Head of caudate nucleus (tissue), 42 donors: ENCODE measurements around the gene KCNC2.
"Not testable (repeated sequence)": the region's sequence is repeated elsewhere in the genome, so short reads cannot be mapped to it uniquely, and the experiment has no call there.

ENCODE experiments used
- DNase-seq, 42 donors: peaks; one replicate each; pipeline versions ENCODE4 v3.0.0 to v3.0.0-alpha.2; 2020 to 2021; ENCODE audit warnings: mixed read lengths in 7 of 42
- intact Hi-C: fragments of 100-400 bp; cut with DNase I; formaldehyde crosslinking; loops from one replicate; pipeline ENCODE4 v1.15.0; 2022

Gene KCNC2

DNA sequence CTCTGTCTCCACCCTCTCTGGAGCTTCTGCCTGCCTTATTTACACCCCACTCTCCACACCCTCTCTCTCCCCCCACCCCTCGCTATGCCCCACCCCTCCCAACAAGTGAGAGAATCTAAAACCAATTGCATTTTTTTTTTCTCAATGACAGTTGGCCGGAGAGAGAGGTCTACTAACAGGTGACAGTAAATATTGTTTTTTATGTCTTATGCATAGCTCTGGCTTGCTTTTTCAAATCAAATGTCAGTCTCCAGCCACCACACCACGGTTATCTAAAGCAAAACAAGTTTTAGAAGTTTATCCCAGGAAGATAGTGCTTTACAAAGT lies at the start of gene KCNC2:
Gene KCNC2 (minus strand): TSS at position 28 of the 327 bp plus-strand sequence.
- intact Hi-C loops: no loop called here
- DNase-seq: no peak

DNA sequence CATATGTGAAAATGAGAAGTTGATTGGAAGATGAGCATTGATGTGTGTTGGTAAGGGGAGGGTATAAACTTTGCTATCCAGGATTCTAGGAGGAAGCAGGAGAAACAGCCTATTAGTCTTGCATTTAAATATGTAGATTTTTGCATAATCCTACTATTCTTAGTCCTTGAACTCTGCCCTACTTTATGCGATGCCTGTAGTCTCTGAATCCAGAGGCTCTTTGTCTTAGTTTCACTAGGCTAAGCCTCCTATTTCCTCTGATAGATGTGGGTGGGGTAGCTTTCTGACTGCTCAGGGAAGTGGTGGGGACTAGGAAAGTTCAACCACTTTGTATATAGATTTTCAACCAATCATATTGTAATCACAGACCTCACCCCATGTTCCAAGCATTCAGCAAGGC lies 49.5 kb upstream of the KCNC2 start:
- DNase-seq: no peak
- intact Hi-C loops: no loop called here

DNA sequence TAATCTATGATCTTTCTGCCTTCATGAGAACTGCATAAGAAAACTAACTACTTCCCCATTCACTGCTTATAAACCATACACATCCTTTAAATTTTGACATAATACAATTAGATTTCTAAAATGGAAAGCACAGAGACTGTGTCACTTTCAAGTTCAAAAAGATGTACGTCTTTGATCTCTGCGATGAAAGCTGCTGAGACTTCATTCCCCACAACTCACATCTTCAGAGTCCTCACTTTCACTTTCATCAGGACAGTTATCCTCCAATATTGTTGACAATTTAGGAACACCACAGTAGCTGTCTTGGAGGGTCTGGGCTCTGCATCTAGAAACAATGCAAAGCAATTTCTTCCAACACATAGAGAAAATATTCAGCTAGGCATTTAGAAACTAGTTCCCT lies 47.9 kb upstream of the KCNC2 start:
- intact Hi-C loops: no loop called here
- no peak for DNase-seq

DNA sequence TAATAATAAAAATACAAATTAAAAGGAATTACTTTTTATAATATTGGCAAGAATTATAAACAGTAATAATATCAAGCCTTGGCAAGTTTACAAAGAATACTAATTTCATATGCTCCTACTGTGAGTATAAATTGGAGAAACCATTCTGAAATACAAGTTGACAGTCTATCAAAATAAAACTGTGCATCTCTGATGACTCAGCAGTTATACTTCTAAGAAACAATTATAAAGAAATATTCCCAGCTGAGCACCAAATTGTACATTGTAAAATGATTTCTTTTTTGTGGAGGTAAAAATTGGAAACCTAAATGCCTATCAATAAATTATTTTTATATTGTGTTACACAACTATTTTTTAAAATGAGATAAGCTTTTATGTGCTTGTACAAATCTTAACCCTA lies 35.5 kb upstream of the KCNC2 start:
- intact Hi-C loops: no loop called here
- no peak for DNase-seq

DNA sequence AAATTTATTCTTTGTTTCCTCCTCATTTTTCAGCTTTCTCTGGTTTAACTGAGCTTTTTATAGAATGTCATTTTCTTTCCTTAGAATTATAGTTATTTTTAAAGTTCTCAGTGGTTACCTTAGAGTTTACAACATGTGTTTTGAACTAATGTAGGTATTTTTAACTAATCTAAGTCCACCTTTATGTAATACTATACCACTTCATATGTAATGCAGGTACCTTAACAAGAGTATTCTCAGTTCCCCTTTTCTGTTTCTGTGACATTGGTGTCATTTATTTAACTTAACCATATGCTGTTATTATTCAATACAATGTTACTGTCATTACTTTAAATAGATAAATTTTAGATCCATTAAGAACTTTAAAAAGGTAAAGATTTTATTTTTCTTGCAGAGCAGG lies 30.3 kb upstream of the KCNC2 start:
- intact Hi-C loops: no loop called here
- DNase-seq: no peak

- no peak for DNase-seq
- intact Hi-C loops: no loop called here
These were observed 26.6 kb upstream of the KCNC2 start for GRCh38 chr12:75236206-75236605.

DNA sequence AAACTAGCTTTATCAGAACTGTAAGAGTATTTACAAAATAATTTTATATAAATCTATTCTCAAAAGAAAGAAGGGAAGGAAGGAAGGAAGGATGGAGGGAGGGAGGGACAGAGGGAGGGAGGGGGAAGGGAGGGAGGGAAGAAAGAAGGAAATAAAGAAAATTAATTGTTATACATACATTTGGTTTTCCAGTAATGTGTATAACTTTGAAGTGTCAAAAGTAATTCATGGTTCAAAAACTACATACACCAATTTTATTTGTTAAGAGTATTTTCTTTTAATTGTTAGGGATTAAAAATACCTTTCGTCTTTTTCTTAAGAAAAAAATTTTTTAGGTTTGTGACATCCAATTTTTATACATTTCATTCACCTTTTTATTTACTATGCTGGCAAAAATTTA lies 17.5 kb upstream of the KCNC2 start:
- no peak for DNase-seq
- intact Hi-C loops: no loop called here

GRCh38 chr12:75212072-75212471 lies 2.4 kb upstream of the KCNC2 start:
- intact Hi-C loops: no loop called here
- no peak for DNase-seq

DNA sequence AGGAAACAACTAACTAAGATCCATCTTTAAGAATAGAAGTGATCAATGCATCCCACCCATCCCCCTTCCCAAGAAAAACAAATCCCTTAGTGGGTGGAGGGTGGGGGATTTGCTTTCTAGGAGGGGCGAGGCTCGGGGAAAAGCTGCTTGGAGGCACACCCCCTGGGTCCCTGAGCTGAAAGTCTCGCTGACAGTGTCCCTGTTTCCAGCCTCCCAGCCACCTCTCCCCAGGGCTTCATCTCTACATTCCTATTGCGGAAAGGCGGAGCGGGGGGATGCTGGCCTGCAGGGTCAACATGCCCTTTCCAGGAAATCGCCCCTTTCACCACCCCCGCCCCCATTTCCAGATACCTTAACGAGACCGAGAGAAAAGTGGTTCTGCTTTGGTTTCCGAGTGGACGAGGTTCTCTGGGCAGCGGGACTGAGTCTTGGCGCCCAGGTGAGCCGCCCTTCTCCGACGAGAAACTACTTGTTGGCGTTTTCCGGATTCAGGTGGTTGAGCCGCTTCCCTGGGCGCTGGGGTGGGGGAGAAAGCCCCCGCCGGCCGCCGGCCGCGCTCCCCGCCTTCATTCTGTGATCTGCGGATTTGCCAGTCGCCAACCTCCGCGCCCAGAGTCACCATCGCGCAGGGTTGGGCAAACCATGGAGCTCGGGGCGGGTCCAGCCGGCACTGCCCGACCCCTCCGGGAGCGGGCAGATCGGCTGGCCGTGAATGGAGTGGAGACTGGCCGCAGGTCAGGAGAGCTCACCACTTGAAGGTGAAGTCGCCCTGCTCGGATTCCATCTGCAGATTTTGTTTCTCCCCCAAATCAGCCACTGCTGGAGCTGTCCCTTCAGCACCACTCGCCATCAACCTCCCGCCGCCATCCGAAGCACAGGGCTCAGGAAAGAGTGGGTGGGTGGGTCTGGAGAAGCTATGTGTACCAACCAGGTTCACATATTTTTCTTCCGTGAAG lies 505 bp downstream of the KCNC2 start:
- DNase-seq: peak in 10 of 42 donors; percentile 5 to 45 (median 13)
- intact Hi-C loops: no loop called here

- intact Hi-C loops: no loop called here
- no peak for DNase-seq
These were observed 2.1 kb downstream of the KCNC2 start for GRCh38 chr12:75207338-75208083.

- intact Hi-C loops: no loop called here
- DNase-seq: no peak
These were observed 4.1 kb downstream of the KCNC2 start for GRCh38 chr12:75205558-75205957.

DNA sequence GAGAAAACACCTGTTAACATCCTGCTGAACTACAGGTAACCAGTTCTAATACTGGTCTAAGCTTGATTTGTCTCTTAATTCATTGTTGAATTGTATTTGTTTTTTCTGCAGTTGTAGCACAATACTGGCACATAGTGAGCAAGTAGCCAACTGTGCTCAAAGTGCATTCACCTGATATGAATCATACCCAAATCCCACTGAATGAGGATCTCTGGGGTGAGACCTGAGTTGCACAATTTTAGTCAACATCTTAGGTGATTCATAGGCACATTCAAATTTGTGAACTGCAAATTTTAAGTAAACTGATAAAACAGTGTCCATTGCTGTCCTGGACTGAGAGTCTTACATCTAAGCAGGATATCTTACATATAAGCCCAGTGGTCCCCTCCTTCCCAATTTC lies 12.8 kb downstream of the KCNC2 start:
- DNase-seq: no peak
- intact Hi-C loops: no loop called here

GRCh38 chr12:75196408-75196807 lies 13.2 kb downstream of the KCNC2 start:
- intact Hi-C loops: no loop called here

DNA sequence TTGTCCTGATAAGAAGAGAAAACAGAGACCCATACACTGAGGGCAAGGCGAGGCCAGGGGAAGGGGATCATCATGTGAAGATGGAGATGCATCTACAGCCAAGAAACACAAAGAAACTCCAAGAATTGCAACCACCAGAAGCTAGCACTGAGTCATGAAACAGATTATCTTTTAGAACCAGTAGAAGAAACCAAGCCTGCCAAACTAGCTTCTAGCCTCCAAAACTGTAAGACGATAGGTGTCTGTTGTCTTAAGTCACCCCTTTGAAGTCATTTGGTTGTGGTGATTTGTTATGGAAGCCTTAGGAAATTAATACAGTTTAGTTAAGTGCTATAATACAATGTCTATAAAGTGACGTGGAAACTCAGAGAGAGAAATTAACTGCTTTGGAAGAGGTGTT lies 15.4 kb downstream of the KCNC2 start:
- DNase-seq: no peak
- intact Hi-C loops: no loop called here

More at GRCh38 chr12:75196408-75196807, 13.2 kb downstream of the KCNC2 start:
- DNase-seq: no peak

GRCh38 chr12:75192196-75192595 lies 17.4 kb downstream of the KCNC2 start:
- DNase-seq: no peak
- intact Hi-C loops: no loop called here

GRCh38 chr12:75190846-75191245 lies 18.8 kb downstream of the KCNC2 start:
- intact Hi-C loops: no loop called here

DNA sequence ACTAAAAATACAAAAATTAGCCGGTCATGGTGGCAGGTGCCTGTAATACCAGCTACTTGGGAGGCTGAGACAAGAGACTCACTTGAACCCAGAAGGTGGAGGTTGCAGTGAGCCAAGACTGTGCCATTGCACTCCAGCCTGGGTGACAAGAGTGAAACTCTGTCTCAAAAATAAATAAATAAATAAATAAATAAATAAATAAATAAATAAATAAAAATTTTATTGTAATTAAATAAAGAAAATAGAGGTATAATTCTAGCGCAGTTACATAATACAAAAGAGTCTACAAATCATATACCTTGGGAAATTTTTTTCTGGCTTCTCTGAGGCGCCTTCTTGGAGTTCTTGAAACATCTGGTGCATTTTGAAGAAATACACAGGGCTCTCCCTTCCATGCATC lies 23.8 kb downstream of the KCNC2 start:
- intact Hi-C loops, DNase-seq: not testable (repeated sequence)

More at GRCh38 chr12:75190846-75191245, 18.8 kb downstream of the KCNC2 start:
- no peak for DNase-seq

GRCh38 chr12:75184516-75184915 lies 25.1 kb downstream of the KCNC2 start:
- no peak for DNase-seq
- intact Hi-C loops: no loop called here

GRCh38 chr12:75183967-75184366 lies 25.7 kb downstream of the KCNC2 start:
- intact Hi-C loops: no loop called here
- DNase-seq: no peak

DNA sequence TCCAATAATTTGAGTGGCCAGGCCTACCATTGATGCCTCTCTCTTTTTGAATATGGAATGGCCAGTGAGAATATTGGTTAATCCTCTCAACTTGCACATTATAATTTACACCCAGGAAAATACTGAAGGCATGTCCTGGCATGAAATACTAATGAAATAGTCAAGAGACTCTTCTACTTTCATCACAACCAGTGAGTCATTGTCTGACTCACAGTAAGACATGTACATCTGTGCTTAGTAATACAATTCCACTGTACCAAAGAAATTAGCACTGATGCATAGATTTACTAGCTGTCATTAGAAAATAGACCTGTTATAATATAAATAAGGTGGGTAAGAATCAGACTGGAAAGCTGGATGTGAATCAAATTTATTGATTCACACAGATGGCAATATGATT lies 31.6 kb downstream of the KCNC2 start:
- intact Hi-C loops: no loop called here
- DNase-seq: peak in 1 of 42 donors; percentile 1
